HCT116 (cell line): Measurements from ENCODE around the gene PEF1. TPM values are rescaled to one million over a fixed set of nuclear protein-coding genes. Genes with fewer than 3 reads are reported as not detected.

ENCODE experiments used
- ATAC-seq: fragments of 200-7000 bp; cut with Tn5 transposase; 2 replicates; pipeline ENCODE4 v1.9.1; 2020; ENCODE audit warnings: mild to moderate bottlenecking, moderate library complexity
- BruUV-seq: library from RNA; stranded (reverse); fragments of 400-500 nt; replicated peaks from 2 replicates; lab custom pipeline; 2021; lab: Mats Ljungman, UMichigan
- CTCF ChIA-PET: fragments of 300-600 bp; sonication (Branson Sonifier 250); formaldehyde crosslinking; loops from one replicate; lab custom pipeline; 2021; ENCODE audit warnings: antibody characterized with exemption; lab: Charles Lee
- POLR2A ChIA-PET: fragments of 300-600, 350-600 bp; sonication (Branson Sonifier 250); formaldehyde crosslinking; loops from one replicate; lab custom pipeline; 2021; ENCODE audit warnings: antibody characterized with exemption; lab: Charles Lee
- RAD21 ChIA-PET, 2 experiments: fragments of 300-600 bp; sonication (Branson Sonifier 250); formaldehyde crosslinking; loops; one replicate each; lab custom pipeline; 2023; ENCODE audit warnings: low total read pairs in 2 of 2; ENCODE audit not compliant: uncharacterized antibody in 2 of 2, unreplicated experiment in 2 of 2, low non-redundant PET in 1 of 2; lab: Charles Lee
- DNase-seq: peaks from one replicate; pipeline ENCODE4 v3.0.0-alpha.2; 2010; ENCODE audit warnings: low read depth, low spot score
- H2AFZ ChIP-seq: fragments of 200-600 bp; shearing (Covaris generic), sonication (generic); 2 replicates; pipeline ENCODE4 v1.6.1; 2017; ENCODE audit warnings: low read depth, mixed run types, mixed read lengths, antibody characterized with exemption, low read length; ENCODE audit not compliant: poor library complexity, severe bottlenecking
- H3K27ac ChIP-seq: 2 replicates; pipeline ENCODE4 v1.5.1; 2012; ENCODE audit warnings: low read depth, low read length
- H3K27me3 ChIP-seq: fragments of 200-600 bp; sonication (generic); 2 replicates; pipeline ENCODE4 v1.6.1; 2016; ENCODE audit warnings: mixed run types, low read length, mixed read lengths; ENCODE audit not compliant: insufficient read depth
- H3K36me3 ChIP-seq, 2 experiments: fragments of 200-500 bp in 1 of 2; fragments of 200-600 bp in 1 of 2; sonication (Bioruptor generic) in 1 of 2; sonication (generic) in 1 of 2; 2 replicates each; pipeline versions ENCODE4 v1.5.1 to v1.6.1; 2014 to 2016; ENCODE audit warnings: low read length in 2 of 2, inconsistent platforms in 1 of 2, mixed read lengths in 1 of 2, mixed run types in 1 of 2; ENCODE audit not compliant: insufficient read depth in 2 of 2, control insufficient read depth in 1 of 2
- H3K4me1 ChIP-seq, 2 experiments: fragments of 200-600 bp in 1 of 2; sonication (generic) in 1 of 2; 2 replicates each; pipeline versions ENCODE4 v1.5.1 to v1.6.1; 2012 to 2017; ENCODE audit warnings: low read length in 2 of 2, inconsistent platforms in 1 of 2, mild to moderate bottlenecking in 1 of 2, mixed read lengths in 1 of 2, mixed run types in 1 of 2, moderate library complexity in 1 of 2; ENCODE audit not compliant: insufficient read depth in 2 of 2, control insufficient read depth in 1 of 2
- H3K4me2 ChIP-seq: fragments of 200-600 bp; sonication (generic); 2 replicates; pipeline ENCODE4 v1.6.1; 2017; ENCODE audit warnings: mixed run types, low read length, mixed read lengths
- H3K4me3 ChIP-seq, 2 experiments: fragments of 200-600 bp in 1 of 2; sonication (generic) in 1 of 2; replicated peaks in 1 of 2; 2 replicates each; pipeline ENCODE4 v1.5.1; 2011 to 2016; ENCODE audit warnings: low read length in 2 of 2, control low read depth in 1 of 2, low read depth in 1 of 2, mild to moderate bottlenecking in 1 of 2, mixed read lengths in 1 of 2, mixed run types in 1 of 2
- H3K79me2 ChIP-seq: fragments of 200-600 bp; sonication (generic); 2 replicates; pipeline ENCODE4 v1.6.1; 2017; ENCODE audit warnings: mild to moderate bottlenecking, mixed run types, low read length, moderate library complexity, mixed read lengths; ENCODE audit not compliant: insufficient read depth
- H3K9ac ChIP-seq: fragments of 200-600 bp; sonication (generic); 2 replicates; pipeline ENCODE4 v1.6.1; 2016; ENCODE audit warnings: low read length, mixed read lengths
- H3K9me2 ChIP-seq: fragments of 200-600 bp; sonication (generic), shearing (Covaris generic); 2 replicates; pipeline ENCODE4 v1.6.1; 2017; ENCODE audit warnings: mixed run types, mild to moderate bottlenecking, moderate library complexity; ENCODE audit not compliant: insufficient read depth
- H3K9me3 ChIP-seq, 2 experiments: fragments of 200-500 bp in 1 of 2; fragments of 200-600 bp in 1 of 2; sonication (Bioruptor generic) in 1 of 2; sonication (generic) in 1 of 2; 2 replicates each; pipeline ENCODE4 v1.6.1; 2014 to 2017; ENCODE audit warnings: low read length in 2 of 2, mixed read lengths in 2 of 2, inconsistent platforms in 1 of 2, low read depth in 1 of 2, mild to moderate bottlenecking in 1 of 2, mixed run types in 1 of 2, moderate library complexity in 1 of 2; ENCODE audit not compliant: control insufficient read depth in 1 of 2, insufficient read depth in 1 of 2
- H4K20me1 ChIP-seq: fragments of 200-600 bp; sonication (generic), shearing (Covaris generic); 2 replicates; pipeline ENCODE4 v1.6.1; 2017; ENCODE audit warnings: mixed run types, mild to moderate bottlenecking, moderate library complexity; ENCODE audit not compliant: insufficient read depth
- EGR1 ChIP-seq: IDR thresholded peaks from 2 replicates; pipeline ENCODE4 v1.6.1; 2012; ENCODE audit warnings: low read depth
- POLR2AphosphoS5 ChIP-seq: IDR thresholded peaks from 2 replicates; pipeline ENCODE4 v1.6.1; 2011; ENCODE audit warnings: mild to moderate bottlenecking, low read depth, low read length, moderate library complexity
- SP1 ChIP-seq: IDR thresholded peaks from 2 replicates; pipeline ENCODE4 v1.6.1; 2012; ENCODE audit warnings: low read depth
- YY1 ChIP-seq: IDR thresholded peaks from 2 replicates; pipeline ENCODE4 v1.6.1; 2011; ENCODE audit warnings: low read length, low read depth, moderate library complexity, mild to moderate bottlenecking; ENCODE audit not compliant: insufficient replicate concordance; ENCODE audit errors: extremely low read depth
- intact Hi-C: fragments of 100-400 bp; cut with micrococcal nuclease; formaldehyde crosslinking; loops from 2 replicates; pipeline ENCODE4 v1.10.0; 2022
- total RNA-seq: library from RNA; stranded (reverse); gene quantifications from one replicate; pipeline ENCODE4 v1.2.1, GENCODE V29; 2021; ENCODE audit not compliant: unreplicated experiment
- TF ChIP-seq, protein P1 (sequence below), 3 experiments: fragments of 200-600 bp in 1 of 3; sonication (generic) in 1 of 3; IDR thresholded peaks in 2 of 3; conservative IDR thresholded peaks in 1 of 3; 2 replicates each; pipeline ENCODE4 v1.5.1; 2012 to 2017; ENCODE audit warnings: low read depth in 2 of 3, low read length in 2 of 3, antibody characterized with exemption in 1 of 3, borderline replicate concordance in 1 of 3, control low read depth in 1 of 3, mild to moderate bottlenecking in 1 of 3, mixed read lengths in 1 of 3, mixed run types in 1 of 3, moderate library complexity in 1 of 3; ENCODE audit not compliant: insufficient read depth in 1 of 3
- TF ChIP-seq, protein P2 (sequence below): IDR thresholded peaks from 2 replicates; pipeline ENCODE4 v1.6.1; 2012; ENCODE audit warnings: low read depth
- TF ChIP-seq, protein P3 (sequence below): IDR thresholded peaks from 2 replicates; pipeline ENCODE4 v1.6.1; 2011; ENCODE audit warnings: mild to moderate bottlenecking, low read length, moderate library complexity; ENCODE audit not compliant: insufficient replicate concordance; ENCODE audit errors: extremely low read depth

The PEF1 gene
- total RNA-seq, 1 experiment from 2014 or later = 37.6 TPM

DNA sequence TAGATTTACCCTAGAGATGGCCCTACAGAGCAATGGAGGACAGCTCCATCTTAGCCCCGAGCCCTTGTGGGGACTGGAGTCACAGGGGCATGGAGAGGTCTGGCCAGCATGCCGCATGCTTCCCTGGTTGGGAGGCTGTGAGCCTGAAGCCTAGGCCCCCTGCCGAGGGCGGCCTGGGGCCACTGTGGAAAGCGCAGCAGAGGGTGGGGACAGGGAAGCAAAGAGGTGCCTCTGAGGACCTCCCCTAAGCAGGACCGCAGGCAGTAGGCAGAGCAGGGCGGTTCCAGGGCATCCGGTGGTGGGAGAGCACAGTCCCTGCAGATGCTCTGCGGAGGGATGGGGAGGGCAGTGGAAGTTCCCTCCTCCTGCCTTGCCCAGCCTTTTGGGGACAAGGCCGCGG, 26.5 kb upstream of the PEF1 start:
- Histone ChIP-seq H3K4me2 (no peak overlapping the region), H3K4me3 (no peak overlapping the region), H3K27me3 (no peaks in the 10 kb centered on the region), H3K36me3 (no peaks in the 10 kb centered on the region), H3K9me3 (no peaks in the 10 kb centered on the region), H3K4me1 (peaks cover 22 to 27% of the 10 kb centered on the region in 2 experiments), H4K20me1 (no peaks in the 10 kb centered on the region), H2AFZ (no peak overlapping the region), H3K27ac (no peak overlapping the region), H3K79me2 (no peaks in the 10 kb centered on the region), H3K9me2 (no peaks in the 10 kb centered on the region), H3K9ac (no peak overlapping the region)
- ChIA-PET RAD21 (no interaction called here), POLR2A (interaction anchor here (1.0 to 1.3 kb wide), 2 partner anchors 8 to 82 kb away, joined by 3 to 4 read pairs; no protein-coding TSS in a partner anchor), CTCF (no interaction called here)
- intact Hi-C loops = no loop called here
- ATAC-seq (no peak), DNase-seq (no peak)
- TF ChIP-seq SP1 (no peak), POLR2AphosphoS5 (no peak), YY1 (no peak), EGR1 (no peak)
- TF ChIP-seq, protein P1, sequence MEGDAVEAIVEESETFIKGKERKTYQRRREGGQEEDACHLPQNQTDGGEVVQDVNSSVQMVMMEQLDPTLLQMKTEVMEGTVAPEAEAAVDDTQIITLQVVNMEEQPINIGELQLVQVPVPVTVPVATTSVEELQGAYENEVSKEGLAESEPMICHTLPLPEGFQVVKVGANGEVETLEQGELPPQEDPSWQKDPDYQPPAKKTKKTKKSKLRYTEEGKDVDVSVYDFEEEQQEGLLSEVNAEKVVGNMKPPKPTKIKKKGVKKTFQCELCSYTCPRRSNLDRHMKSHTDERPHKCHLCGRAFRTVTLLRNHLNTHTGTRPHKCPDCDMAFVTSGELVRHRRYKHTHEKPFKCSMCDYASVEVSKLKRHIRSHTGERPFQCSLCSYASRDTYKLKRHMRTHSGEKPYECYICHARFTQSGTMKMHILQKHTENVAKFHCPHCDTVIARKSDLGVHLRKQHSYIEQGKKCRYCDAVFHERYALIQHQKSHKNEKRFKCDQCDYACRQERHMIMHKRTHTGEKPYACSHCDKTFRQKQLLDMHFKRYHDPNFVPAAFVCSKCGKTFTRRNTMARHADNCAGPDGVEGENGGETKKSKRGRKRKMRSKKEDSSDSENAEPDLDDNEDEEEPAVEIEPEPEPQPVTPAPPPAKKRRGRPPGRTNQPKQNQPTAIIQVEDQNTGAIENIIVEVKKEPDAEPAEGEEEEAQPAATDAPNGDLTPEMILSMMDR (IDR thresholded peaks at IDR 0.05 in 2 of 3, conservative IDR thresholded peaks at IDR 0.05 in 1 of 3; ENCODE audit: borderline replicate concordance in 1 of 3, insufficient read depth in 1 of 3, low read depth in 2 of 3, low read length in 2 of 3) = no peak
- TF ChIP-seq, protein P2, sequence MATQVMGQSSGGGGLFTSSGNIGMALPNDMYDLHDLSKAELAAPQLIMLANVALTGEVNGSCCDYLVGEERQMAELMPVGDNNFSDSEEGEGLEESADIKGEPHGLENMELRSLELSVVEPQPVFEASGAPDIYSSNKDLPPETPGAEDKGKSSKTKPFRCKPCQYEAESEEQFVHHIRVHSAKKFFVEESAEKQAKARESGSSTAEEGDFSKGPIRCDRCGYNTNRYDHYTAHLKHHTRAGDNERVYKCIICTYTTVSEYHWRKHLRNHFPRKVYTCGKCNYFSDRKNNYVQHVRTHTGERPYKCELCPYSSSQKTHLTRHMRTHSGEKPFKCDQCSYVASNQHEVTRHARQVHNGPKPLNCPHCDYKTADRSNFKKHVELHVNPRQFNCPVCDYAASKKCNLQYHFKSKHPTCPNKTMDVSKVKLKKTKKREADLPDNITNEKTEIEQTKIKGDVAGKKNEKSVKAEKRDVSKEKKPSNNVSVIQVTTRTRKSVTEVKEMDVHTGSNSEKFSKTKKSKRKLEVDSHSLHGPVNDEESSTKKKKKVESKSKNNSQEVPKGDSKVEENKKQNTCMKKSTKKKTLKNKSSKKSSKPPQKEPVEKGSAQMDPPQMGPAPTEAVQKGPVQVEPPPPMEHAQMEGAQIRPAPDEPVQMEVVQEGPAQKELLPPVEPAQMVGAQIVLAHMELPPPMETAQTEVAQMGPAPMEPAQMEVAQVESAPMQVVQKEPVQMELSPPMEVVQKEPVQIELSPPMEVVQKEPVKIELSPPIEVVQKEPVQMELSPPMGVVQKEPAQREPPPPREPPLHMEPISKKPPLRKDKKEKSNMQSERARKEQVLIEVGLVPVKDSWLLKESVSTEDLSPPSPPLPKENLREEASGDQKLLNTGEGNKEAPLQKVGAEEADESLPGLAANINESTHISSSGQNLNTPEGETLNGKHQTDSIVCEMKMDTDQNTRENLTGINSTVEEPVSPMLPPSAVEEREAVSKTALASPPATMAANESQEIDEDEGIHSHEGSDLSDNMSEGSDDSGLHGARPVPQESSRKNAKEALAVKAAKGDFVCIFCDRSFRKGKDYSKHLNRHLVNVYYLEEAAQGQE = no peak
- TF ChIP-seq, protein P3, sequence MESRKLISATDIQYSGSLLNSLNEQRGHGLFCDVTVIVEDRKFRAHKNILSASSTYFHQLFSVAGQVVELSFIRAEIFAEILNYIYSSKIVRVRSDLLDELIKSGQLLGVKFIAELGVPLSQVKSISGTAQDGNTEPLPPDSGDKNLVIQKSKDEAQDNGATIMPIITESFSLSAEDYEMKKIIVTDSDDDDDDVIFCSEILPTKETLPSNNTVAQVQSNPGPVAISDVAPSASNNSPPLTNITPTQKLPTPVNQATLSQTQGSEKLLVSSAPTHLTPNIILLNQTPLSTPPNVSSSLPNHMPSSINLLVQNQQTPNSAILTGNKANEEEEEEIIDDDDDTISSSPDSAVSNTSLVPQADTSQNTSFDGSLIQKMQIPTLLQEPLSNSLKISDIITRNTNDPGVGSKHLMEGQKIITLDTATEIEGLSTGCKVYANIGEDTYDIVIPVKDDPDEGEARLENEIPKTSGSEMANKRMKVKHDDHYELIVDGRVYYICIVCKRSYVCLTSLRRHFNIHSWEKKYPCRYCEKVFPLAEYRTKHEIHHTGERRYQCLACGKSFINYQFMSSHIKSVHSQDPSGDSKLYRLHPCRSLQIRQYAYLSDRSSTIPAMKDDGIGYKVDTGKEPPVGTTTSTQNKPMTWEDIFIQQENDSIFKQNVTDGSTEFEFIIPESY = no peak
- BruUV-seq = no TSS peak
